ENCODE results near the gene PPP4R4. TPM values are rescaled to one million over a fixed set of nuclear protein-coding genes. Genes with fewer than 3 reads are reported as not detected.
"Not testable (repeated sequence)": the region's sequence is repeated elsewhere in the genome, so short reads cannot be mapped to it uniquely, and the experiment has no call there.

The PPP4R4 gene
- total RNA-seq, 4 donors from 2014 or later: 0.25 to 2.0 (median 1.1) TPM

- DNase-seq (ENCODE audit: low spot score): no peak
- ATAC-seq (ENCODE audit: low FRiP score): no peak
- TF ChIP-seq CTCF (IDR thresholded peaks at IDR 0.05): no peak
Measured at GRCh38 chr14:94144765-94145164, 29.4 kb upstream of the PPP4R4 start.

- DNase-seq (ENCODE audit: low spot score) (no peak), ATAC-seq (ENCODE audit: low FRiP score) (no peak)
- no peak for TF ChIP-seq CTCF (IDR thresholded peaks at IDR 0.05)
Measured at GRCh38 chr14:94145902-94146527, 28.1 kb upstream of the PPP4R4 start.

GRCh38 chr14:94152676-94153075 lies 21.4 kb upstream of the PPP4R4 start:
- no peak for TF ChIP-seq CTCF (IDR thresholded peaks at IDR 0.05)
- ATAC-seq (ENCODE audit: low FRiP score): no peak
- DNase-seq (ENCODE audit: low spot score): no peak

GRCh38 chr14:94153750-94154342 lies 20.3 kb upstream of the PPP4R4 start:
- ATAC-seq (ENCODE audit: low FRiP score) (no peak), DNase-seq (ENCODE audit: low spot score) (no peak)
- TF ChIP-seq CTCF (IDR thresholded peaks at IDR 0.05): no peak

GRCh38 chr14:94156143-94156542 lies 18.0 kb upstream of the PPP4R4 start:
- DNase-seq (ENCODE audit: low spot score); ATAC-seq (ENCODE audit: low FRiP score): not testable (repeated sequence)

GRCh38 chr14:94157197-94157596 lies 16.9 kb upstream of the PPP4R4 start:
- DNase-seq (ENCODE audit: low spot score) (no peak), ATAC-seq (ENCODE audit: low FRiP score) (no peak)
- no peak for TF ChIP-seq CTCF (IDR thresholded peaks at IDR 0.05)

- ATAC-seq (ENCODE audit: low FRiP score): no peak
- DNase-seq (ENCODE audit: low spot score): no peak
- no peak for TF ChIP-seq CTCF (IDR thresholded peaks at IDR 0.05)
Measured at GRCh38 chr14:94158239-94158883, 15.8 kb upstream of the PPP4R4 start.

Measured in omental fat pad (tissue), 4 donors.